GM18526 (cell line): ENCODE results near the gene MAGEA9.
"Not testable (repeated sequence)": the region's sequence is repeated elsewhere in the genome, so short reads cannot be mapped to it uniquely, and the experiment has no call there.

Experiments used
- POLR2A ChIP-seq: IDR thresholded peaks from 3 replicates; pipeline ENCODE4 v1.6.1; 2011; ENCODE audit not compliant: insufficient read length; ENCODE audit errors: extremely low read depth

MAGEA9 gene

GRCh38 chrX:149781727-149782126 is at the start of gene MAGEA9:
MAGEA9 (plus strand) TSS chrX:149781930; CDS start chrX:149786211, 4,281 bp downstream.
- TF ChIP-seq POLR2A = not testable (repeated sequence)

DNA sequence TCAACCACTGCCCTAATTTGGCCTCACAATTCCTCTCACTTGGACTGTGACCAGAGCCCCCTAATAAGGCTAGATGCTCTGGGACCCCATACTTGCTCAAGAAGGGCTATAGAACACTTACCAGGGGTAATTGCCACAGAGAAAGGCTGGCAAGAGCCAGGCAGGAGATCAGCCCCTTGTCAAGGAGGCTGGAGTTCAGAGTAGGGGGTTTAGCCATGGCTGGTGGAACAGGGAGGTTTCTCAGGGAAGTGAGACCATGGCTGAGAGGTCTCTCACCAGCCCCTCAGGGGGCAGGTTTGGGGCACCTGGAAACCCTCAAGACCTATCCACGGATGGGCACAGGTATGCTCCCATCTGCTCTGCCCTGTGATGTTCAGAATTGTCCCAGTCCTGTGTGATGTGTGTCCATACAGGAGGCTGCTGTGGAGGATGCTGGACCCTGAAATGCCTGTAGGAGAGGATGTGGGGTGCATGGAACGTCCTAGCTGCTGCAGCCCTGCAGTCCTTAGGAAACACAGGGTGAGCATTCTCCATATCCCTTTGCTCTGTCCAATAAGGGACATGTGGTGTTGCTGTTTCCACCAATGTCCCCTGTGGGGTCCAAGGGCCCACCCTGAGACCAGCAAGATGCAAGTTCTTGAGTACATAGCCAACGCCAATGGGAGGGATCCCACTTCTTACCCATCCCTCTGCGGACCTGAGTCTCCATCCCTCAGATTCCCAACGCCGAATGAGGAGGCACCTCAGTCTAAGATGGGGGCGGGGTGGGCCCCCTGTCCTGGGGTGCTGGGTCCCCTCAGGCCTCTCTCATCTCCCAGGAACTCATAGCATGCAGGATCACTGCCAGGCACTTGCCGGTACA is 24.3 kb upstream of the MAGEA9 start:
- no peak for TF ChIP-seq POLR2A

DNA sequence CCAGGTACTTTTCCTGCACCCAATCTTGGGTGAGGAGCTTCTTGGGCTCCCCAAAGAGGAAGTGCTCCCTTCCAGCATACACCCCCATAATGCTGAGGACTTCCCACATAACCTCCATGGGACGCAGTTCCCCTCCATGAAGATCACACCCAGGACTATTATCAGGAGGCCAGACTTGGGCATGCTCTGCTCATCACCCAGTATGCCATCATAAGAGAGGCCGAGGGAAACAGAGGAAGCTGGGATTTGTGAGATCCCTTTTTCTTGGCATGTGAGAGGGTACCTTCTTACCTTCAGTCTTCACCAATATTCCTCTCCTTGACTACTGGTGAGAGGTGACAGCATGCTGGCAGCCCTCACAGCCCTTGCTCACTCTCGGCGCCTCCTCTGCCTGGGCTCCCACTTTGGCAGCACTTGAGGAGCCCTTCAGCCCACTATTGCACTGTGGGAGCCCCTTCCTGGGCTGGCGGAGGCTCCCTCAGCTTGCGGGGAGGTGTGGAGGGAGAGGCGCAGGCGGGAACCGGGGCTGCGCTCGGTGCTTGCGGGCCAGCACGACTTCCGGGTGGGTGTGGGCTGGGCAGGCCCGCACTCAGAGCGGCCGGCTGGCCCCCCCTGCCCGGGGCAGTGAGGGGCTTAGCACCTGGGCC is 23.5 kb upstream of the MAGEA9 start:
- TF ChIP-seq POLR2A = no peak

DNA sequence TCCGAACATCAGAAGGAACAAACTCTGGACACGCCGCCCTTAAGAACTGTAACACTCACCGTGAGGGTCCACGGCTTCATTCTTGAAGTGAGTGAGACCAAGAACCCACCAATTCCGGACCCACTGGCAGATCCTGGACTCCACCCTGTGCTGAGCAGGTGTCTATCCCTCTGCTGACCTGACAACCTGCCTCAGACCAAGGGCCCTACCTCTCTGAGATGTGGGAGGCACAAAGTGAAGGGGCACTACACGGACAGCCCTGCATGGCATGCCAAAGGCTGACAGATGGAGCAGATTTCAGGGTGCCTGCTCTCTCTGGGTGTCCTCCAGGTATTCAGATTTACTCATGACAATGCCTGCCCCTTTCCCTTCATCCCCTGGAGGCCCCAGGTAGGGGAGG is 21.9 kb upstream of the MAGEA9 start:
- TF ChIP-seq POLR2A = no peak

DNA sequence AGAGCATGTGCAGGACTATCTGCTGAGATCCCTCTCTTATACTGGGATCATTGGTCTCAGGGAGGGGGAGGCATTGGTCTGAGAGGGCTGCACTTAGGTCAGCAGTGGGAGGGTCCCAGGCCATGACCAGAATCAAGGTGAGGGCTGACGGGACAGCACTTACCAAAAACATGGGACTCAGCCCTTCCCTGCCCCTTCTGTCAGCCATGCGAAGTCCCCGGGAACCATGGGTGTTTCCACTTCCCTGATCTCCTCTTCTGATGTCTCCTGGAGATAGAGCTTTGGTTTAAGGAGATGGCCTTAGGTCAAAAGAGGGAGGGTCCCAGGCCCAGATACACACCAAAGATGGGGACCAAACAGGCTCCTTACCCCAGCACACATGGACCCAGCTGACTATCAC is 20.8 kb upstream of the MAGEA9 start:
- no peak for TF ChIP-seq POLR2A

DNA sequence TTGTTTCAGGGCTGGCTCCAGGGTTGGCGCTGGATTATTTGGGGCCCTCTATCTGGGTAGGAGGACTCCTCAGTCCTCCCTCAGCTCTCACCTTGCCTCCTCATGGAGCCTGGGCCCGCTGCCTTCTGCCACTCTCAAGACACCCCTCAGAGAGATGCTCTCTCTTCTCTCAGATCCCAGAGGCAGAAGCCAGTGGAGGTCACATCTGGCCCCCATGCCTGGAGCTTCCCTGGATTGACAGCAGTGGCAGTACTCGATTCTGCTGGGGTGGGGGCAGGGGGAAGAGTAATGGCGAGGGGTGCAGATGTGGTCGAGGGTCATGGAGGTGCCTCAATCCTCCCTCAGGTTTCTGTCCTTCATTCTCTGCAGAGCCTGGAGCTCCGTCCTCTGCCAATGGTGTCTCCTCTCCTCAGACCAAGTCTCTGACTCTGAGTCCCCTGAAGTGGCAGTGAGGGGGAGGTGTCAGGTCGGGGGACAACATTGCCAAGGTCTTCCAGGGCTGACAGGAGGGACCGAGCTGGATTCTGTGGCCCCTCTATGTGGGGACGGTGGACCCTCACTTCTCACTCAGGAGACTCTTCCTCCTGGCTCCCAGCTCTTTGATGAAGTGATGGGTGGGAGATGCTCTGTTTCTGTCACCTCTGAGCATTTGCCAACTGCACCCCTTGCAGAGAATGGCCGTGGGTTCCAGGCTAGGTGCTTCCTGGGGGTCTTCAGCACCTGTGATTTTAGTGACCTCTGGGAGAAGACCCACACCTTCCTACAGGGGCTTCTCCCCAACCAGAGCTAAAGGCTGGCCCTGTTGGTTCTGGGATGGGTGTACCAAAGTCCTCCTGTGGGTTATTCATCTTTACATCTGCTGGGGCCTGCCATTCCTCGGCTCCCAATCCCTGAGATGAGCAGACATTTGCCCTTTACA is 18.8 kb upstream of the MAGEA9 start:
- TF ChIP-seq POLR2A = no peak

DNA sequence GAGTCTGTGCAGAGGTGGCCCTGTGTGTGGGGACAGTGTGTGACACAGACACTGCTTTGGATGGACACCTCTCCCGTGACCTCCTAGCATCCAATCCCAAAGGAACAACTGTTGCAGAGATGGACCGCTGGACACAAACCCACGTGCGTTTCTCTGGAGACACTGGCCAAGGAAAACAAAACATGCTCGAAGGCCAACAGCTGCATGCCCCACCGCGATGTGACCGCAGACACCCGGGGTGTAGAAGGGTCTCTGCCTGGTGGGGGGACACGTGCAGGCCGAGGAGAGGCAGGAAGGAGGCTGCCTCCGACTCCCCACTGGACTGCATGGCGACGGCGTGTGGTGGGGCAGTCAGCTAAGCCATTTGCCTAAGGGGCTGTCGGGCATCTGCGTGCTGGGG is 8.0 kb upstream of the MAGEA9 start, which contains the start of gene HSFX1:
HSFX1 (plus strand) TSS at position 301 of the 400 bp plus-strand sequence. CDS start 614 bp downstream, outside the sequence.
- not testable (repeated sequence) for TF ChIP-seq POLR2A

DNA sequence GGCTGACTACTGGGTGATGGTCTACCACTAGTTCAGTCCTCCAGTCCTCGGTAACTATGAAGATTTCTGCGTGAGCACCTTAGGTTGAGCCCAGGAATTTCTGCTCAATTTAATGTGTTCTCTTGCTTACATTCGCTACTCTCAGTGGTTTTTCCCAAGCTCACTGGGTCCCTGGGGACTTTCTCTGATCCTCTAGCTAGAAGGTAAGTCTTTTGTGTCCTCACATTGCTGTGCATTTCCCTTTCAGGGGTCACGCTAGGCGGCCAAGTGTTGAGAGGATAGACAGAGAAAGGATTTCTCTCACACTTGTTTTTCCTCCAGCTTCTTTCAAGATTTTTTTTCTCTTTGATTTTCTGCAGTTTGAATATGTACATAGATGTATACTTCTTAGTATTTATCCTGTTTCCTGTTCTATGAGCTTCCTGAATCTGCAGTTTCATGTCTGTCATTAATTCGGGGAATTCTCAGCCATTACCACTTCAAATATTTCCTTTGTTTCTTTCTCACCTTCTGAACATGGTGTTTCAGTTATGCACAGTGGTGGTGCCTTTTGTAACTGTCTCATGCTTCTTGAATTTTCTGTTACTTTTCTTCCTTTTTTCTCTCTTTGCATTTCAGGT is 17.5 kb downstream of the MAGEA9 start:
- TF ChIP-seq POLR2A = no peak

GRCh38 chrX:149799938-149800337 is 18.2 kb downstream of the MAGEA9 start:
- TF ChIP-seq POLR2A = no peak

DNA sequence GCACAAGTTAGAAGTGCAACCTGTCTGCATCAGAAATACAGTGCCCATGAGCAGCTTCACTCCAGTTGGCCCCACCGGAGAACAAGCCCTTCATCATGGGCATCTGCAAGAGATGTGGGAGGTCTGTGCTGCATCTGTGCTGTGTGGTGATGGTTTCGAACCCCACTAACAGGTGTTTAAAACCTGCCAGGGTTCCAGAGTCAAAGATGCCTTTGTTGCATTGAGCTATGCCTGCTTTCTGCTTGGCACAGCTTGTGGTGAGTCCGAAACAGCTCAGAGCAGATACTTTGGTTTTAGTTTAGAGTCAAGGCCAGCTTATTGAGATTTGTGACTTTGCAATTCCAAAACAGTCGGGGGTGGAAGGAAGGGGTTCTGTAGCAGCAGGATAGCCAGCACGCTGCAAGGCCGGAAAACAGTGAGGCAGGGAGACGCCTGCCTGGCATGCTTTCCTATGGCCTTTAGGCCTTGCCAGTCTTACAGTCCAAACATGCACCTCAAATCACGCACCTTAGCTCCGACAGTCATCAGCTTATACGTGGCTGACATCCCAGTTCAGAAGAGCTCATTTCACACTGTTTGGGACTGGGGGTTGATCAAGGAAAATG is 21.8 kb downstream of the MAGEA9 start:
- TF ChIP-seq POLR2A = no peak

- no peak for TF ChIP-seq POLR2A
Observed at GRCh38 chrX:149804102-149804501, 22.4 kb downstream of the MAGEA9 start.

DNA sequence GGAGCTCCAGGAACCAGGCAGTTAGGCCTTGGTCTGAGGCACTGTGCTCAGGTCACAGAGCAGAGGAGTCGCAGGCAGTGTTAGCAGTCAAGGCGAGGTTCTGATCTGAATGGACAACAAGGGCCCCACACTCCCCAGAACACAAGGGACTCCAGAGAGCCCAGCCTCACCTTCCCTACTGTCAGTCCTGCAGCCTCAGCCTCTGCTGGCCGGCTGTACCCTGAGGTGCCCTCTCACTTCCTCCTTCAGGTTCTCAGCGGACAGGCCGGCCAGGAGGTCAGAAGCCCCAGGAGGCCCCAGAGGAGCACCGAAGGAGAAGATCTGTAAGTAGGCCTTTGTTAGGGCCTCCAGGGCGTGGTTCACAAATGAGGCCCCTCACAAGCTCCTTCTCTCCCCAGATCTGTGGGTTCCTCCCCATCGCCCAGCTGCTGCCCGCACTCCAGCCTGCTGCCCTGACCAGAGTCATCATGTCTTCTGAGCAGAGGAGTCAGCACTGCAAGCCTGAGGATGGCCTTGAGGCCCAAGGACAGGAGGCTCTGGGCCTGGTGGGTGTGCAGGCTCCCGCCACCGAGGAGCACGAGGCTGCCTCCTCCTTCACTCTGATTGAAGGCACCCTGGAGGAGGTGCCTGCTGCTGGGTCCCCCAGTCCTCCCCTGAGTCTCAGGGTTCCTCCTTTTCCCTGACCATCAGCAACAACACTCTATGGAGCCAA is 26.2 kb downstream of the MAGEA9 start:
- TF ChIP-seq POLR2A = no peak

- TF ChIP-seq POLR2A = no peak
Observed at GRCh38 chrX:149818652-149819051, 36.9 kb downstream of the MAGEA9 start.

GRCh38 chrX:149819371-149819770 is 37.6 kb downstream of the MAGEA9 start:
- TF ChIP-seq POLR2A = no peak
